PFSK-1 (cell line): ENCODE results near the gene TMEM154.

Source experiments
- FOXP2 ChIP-seq: optimal IDR thresholded peaks from 2 replicates; pipeline ENCODE3; 2011; ENCODE audit warnings: borderline replicate concordance, control low read depth, inconsistent platforms; ENCODE audit not compliant: insufficient read depth; ENCODE audit errors: extremely low read length, extremely low read depth
- POLR2AphosphoS5 ChIP-seq: IDR thresholded peaks from 2 replicates; pipeline ENCODE4 v1.6.1; 2012; ENCODE audit warnings: low read depth, mild to moderate bottlenecking, control low read depth, low read length, moderate library complexity
- TAF1 ChIP-seq: IDR thresholded peaks from 2 replicates; pipeline ENCODE4 v1.6.1; 2012; ENCODE audit warnings: low read length, control low read depth, borderline replicate concordance; ENCODE audit not compliant: insufficient read depth
- TF ChIP-seq, protein P1 (sequence below), 2 experiments: IDR thresholded peaks; 2 replicates each; pipeline versions ENCODE4 v1.6.1 to v1.8.0; 2011 to 2012; ENCODE audit warnings: low read depth in 2 of 2, low read length in 2 of 2, control low read depth in 1 of 2, inconsistent platforms in 1 of 2, mild to moderate bottlenecking in 1 of 2, moderate library complexity in 1 of 2; ENCODE audit not compliant: insufficient read depth in 1 of 2

DNA sequence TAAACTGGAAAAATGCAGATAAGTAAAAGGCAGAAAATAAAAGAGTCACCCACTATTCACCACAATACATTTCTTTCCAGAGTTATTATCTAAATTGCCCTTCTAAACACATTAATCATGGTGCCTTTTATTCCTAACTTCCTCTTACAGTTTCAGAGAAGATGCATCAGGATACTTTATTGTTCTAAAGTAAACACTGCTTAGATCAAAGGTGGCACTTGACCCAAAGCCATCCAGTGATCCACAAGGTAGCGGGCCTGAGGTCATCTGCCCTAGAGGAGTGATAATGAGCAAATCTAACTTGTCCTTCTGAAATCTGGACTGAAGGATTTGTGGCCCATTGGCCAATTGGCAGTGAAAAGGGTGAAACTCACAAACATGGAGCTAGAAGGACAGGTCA is 12.0 kb upstream of the TMEM154 start:
- TF ChIP-seq POLR2AphosphoS5 (no peak), FOXP2 (no peak), TAF1 (no peak)
- TF ChIP-seq, protein P1, sequence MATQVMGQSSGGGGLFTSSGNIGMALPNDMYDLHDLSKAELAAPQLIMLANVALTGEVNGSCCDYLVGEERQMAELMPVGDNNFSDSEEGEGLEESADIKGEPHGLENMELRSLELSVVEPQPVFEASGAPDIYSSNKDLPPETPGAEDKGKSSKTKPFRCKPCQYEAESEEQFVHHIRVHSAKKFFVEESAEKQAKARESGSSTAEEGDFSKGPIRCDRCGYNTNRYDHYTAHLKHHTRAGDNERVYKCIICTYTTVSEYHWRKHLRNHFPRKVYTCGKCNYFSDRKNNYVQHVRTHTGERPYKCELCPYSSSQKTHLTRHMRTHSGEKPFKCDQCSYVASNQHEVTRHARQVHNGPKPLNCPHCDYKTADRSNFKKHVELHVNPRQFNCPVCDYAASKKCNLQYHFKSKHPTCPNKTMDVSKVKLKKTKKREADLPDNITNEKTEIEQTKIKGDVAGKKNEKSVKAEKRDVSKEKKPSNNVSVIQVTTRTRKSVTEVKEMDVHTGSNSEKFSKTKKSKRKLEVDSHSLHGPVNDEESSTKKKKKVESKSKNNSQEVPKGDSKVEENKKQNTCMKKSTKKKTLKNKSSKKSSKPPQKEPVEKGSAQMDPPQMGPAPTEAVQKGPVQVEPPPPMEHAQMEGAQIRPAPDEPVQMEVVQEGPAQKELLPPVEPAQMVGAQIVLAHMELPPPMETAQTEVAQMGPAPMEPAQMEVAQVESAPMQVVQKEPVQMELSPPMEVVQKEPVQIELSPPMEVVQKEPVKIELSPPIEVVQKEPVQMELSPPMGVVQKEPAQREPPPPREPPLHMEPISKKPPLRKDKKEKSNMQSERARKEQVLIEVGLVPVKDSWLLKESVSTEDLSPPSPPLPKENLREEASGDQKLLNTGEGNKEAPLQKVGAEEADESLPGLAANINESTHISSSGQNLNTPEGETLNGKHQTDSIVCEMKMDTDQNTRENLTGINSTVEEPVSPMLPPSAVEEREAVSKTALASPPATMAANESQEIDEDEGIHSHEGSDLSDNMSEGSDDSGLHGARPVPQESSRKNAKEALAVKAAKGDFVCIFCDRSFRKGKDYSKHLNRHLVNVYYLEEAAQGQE (IDR thresholded peaks at IDR 0.05; ENCODE audit: insufficient read depth in 1 of 2, low read depth in 2 of 2, low read length in 2 of 2) = no peak
